HepG2 (cell line): ENCODE data around the gene DDX39B. TPM values are rescaled to one million over a fixed set of nuclear protein-coding genes. Genes with fewer than 3 reads are reported as not detected.
A peak's percentile ranks its signal among the peaks of the same experiment; 100 is the strongest.

Source experiments
- ATAC-seq: fragments of 200-7000 bp; cut with Tn5 transposase; 3 replicates; pipeline ENCODE4 v1.9.1; 2020; ENCODE audit warnings: mild to moderate bottlenecking, moderate library complexity
- BruUV-seq: library from RNA; stranded (reverse); fragments of 400-500 nt; replicated peaks from 2 replicates; lab custom pipeline; 2021; lab: Mats Ljungman, UMichigan
- CTCF ChIA-PET: fragments of 300-600 bp; formaldehyde crosslinking; extraction: SDS; loops from one replicate; lab custom pipeline; 2021; ENCODE audit warnings: low total read pairs, inconsistent platforms, low intra/inter-chr PET ratio; lab: Yijun Ruan, JAX
- POLR2A ChIA-PET: fragments of 350-600 bp; sonication (Branson Sonifier 250); formaldehyde crosslinking; loops from one replicate; lab custom pipeline; 2020; ENCODE audit warnings: antibody characterized with exemption, inconsistent platforms; lab: Yijun Ruan, JAX
- DNase-seq: peaks from one replicate; pipeline ENCODE4 v3.0.0-alpha.2; 2015; ENCODE audit warnings: low spot score
- FAIRE-seq: peaks from 3 replicates; lab custom pipeline; 2011; peaks lifted over from hg19 to GRCh38; lab: Jason Lieb, UNC
- H2AFZ ChIP-seq: one replicate; pipeline ENCODE4 v1.6.1; 2011; ENCODE audit warnings: low read length, inconsistent platforms
- H3K27ac ChIP-seq: fragments of 300-600 bp; 3 replicates; pipeline ENCODE4 v1.8.0; 2011; ENCODE audit warnings: mixed run types, mild to moderate bottlenecking, mixed read lengths, low read length, inconsistent platforms; ENCODE audit not compliant: insufficient read depth; ENCODE audit errors: extremely low read length
- H3K27me3 ChIP-seq, 2 experiments: fragments of 200-600 bp in 1 of 2; 2 replicates in 1 of 2; 3 replicates in 1 of 2; pipeline versions ENCODE4 v1.6.0 to v1.8.0; 2011; ENCODE audit warnings: low read length in 2 of 2, mild to moderate bottlenecking in 2 of 2, moderate library complexity in 2 of 2, inconsistent platforms in 1 of 2; ENCODE audit not compliant: insufficient read depth in 2 of 2, control insufficient read depth in 1 of 2
- H3K36me3 ChIP-seq, 2 experiments: fragments of 200-600 bp in 1 of 2; replicated peaks in 1 of 2; 2 replicates in 1 of 2; 3 replicates in 1 of 2; pipeline versions ENCODE4 v1.5.1 to v1.8.0; 2011; ENCODE audit warnings: low read length in 2 of 2, inconsistent platforms in 1 of 2; ENCODE audit not compliant: insufficient read depth in 2 of 2, control insufficient read depth in 1 of 2
- H3K4me1 ChIP-seq: 2 replicates; pipeline ENCODE4 v1.5.1; 2012; ENCODE audit warnings: low read length, inconsistent platforms; ENCODE audit not compliant: insufficient read depth
- H3K4me2 ChIP-seq: 2 replicates; pipeline ENCODE4 v1.6.0; 2011; ENCODE audit warnings: low read depth, low read length, inconsistent platforms
- H3K4me3 ChIP-seq, 3 experiments: fragments of 200-600 bp in 1 of 3; sonication (generic), shearing (Covaris generic) in 1 of 3; replicated peaks in 1 of 3; 2 replicates each; pipeline ENCODE4 v1.5.1; 2011 to 2016; ENCODE audit warnings: low read length in 3 of 3, inconsistent platforms in 2 of 3, low read depth in 2 of 3, mild to moderate bottlenecking in 2 of 3, control low read depth in 1 of 3, mixed read lengths in 1 of 3; ENCODE audit not compliant: insufficient read depth in 1 of 3
- H3K79me2 ChIP-seq: one replicate; pipeline ENCODE4 v1.6.1; 2011; ENCODE audit warnings: low read length, inconsistent platforms; ENCODE audit not compliant: insufficient read depth
- H3K9ac ChIP-seq: 2 replicates; pipeline ENCODE4 v1.6.0; 2011; ENCODE audit warnings: mild to moderate bottlenecking, low read depth, low read length, inconsistent platforms; ENCODE audit not compliant: insufficient read depth
- H3K9me3 ChIP-seq: 2 replicates; pipeline ENCODE4 v1.5.1; 2012; ENCODE audit warnings: mild to moderate bottlenecking, low read length
- H4K20me1 ChIP-seq: 2 replicates; pipeline ENCODE4 v1.6.0; 2011; ENCODE audit warnings: inconsistent platforms, mild to moderate bottlenecking, low read length, moderate library complexity; ENCODE audit not compliant: insufficient read depth
- AGO2 ChIP-seq: fragments of 200-400 bp; formaldehyde crosslinking; optimal IDR thresholded peaks from 2 replicates; pipeline ENCODE3; 2017; ENCODE audit warnings: mild to moderate bottlenecking, low read depth, low read length, moderate library complexity
- ELF1 ChIP-seq: sonication (generic); formaldehyde crosslinking; IDR thresholded peaks from 2 replicates; pipeline ENCODE4 v1.4.0; 2020; ENCODE audit warnings: missing genetic modification reagents
- FOXC1 ChIP-seq: sonication (generic); formaldehyde crosslinking; IDR thresholded peaks from 2 replicates; pipeline ENCODE4 v1.8.0; 2022; ENCODE audit warnings: mild to moderate bottlenecking, missing genetic modification reagents, borderline replicate concordance
- ISX ChIP-seq: sonication (generic); formaldehyde crosslinking; conservative IDR thresholded peaks from 2 replicates; pipeline ENCODE4 v1.5.0; 2020; ENCODE audit warnings: missing genetic modification reagents
- YEATS2 ChIP-seq: sonication (generic); formaldehyde crosslinking; IDR thresholded peaks from 2 replicates; pipeline ENCODE4 v1.4.0; 2020; ENCODE audit warnings: missing genetic modification reagents, borderline replicate concordance
- ZNF256 ChIP-seq: sonication (generic); formaldehyde crosslinking; conservative IDR thresholded peaks from 2 replicates; pipeline ENCODE4 v1.4.0; 2020; ENCODE audit warnings: missing genetic modification reagents
- ZNF747 ChIP-seq: sonication (generic); formaldehyde crosslinking; IDR thresholded peaks from 2 replicates; pipeline ENCODE4 v1.8.1; 2023; ENCODE audit warnings: missing genetic modification reagents, mild to moderate bottlenecking, borderline replicate concordance
- WGBS: methylation state at CpG from one replicate; pipeline ENCODE4 v1.1.6; 2017; ENCODE audit warnings: low lambda C conversion rate; 5-methylcytosine and 5-hydroxymethylcytosine counted together
- in situ Hi-C: cut with HindIII; loops from 2 replicates; pipeline ENCODE4 v1.10.0; 2017; ENCODE audit warnings: low pct_unique_long_range_greater_than_20kb; ENCODE audit not compliant: extremely low pct_ligation_motif_present
- intact Hi-C: fragments of 100-400 bp; cut with micrococcal nuclease; formaldehyde crosslinking; loops from one replicate; pipeline ENCODE4 v1.10.0; 2022; ENCODE audit not compliant: unreplicated experiment
- polyA plus RNA-seq, 8 experiments: library from polyadenylated mRNA; depleted of rRNA in 3 of 8; stranded (reverse) in 7 of 8; unstranded in 1 of 8; fragments of >200 nt; fragmentation: Illumina TruSeq in 4 of 8; extraction: Trizol in 4 of 8; gene quantifications; 2 replicates each; pipeline versions ENCODE4 v1.2.1 to v1.2.3, GENCODE V29; 2011 to 2016; ENCODE audit warnings: low read depth in 4 of 8, missing spikeins in 1 of 8, mixed read lengths in 1 of 8; ENCODE audit not compliant: insufficient read depth in 1 of 8
- total RNA-seq, 5 experiments: library from RNA; depleted of rRNA; stranded (reverse); fragments of >200 nt; fragmentation: Illumina TruSeq; extraction: Trizol; gene quantifications; 2 replicates each; pipeline ENCODE4 v1.2.3, GENCODE V29; 2016; ENCODE audit warnings: low read depth in 1 of 5
- TF ChIP-seq, protein P1 (sequence below): sonication (generic); formaldehyde crosslinking; IDR thresholded peaks from one replicate; pipeline ENCODE4 v1.5.1; 2020; ENCODE audit warnings: mild to moderate bottlenecking, missing genetic modification reagents; ENCODE audit errors: not compliant biosample characterization
- TF ChIP-seq, protein P2 (sequence below): sonication (generic); formaldehyde crosslinking; IDR thresholded peaks from 2 replicates; pipeline ENCODE4 v1.5.0; 2020; ENCODE audit warnings: mild to moderate bottlenecking, missing genetic modification reagents

Gene DDX39B
- total and polyA plus RNA-seq, 2 of the 13 experiments (the other 11 are each of a cell fraction or from before 2014, with no cell fraction given) = 570 to 678 TPM

DNA sequence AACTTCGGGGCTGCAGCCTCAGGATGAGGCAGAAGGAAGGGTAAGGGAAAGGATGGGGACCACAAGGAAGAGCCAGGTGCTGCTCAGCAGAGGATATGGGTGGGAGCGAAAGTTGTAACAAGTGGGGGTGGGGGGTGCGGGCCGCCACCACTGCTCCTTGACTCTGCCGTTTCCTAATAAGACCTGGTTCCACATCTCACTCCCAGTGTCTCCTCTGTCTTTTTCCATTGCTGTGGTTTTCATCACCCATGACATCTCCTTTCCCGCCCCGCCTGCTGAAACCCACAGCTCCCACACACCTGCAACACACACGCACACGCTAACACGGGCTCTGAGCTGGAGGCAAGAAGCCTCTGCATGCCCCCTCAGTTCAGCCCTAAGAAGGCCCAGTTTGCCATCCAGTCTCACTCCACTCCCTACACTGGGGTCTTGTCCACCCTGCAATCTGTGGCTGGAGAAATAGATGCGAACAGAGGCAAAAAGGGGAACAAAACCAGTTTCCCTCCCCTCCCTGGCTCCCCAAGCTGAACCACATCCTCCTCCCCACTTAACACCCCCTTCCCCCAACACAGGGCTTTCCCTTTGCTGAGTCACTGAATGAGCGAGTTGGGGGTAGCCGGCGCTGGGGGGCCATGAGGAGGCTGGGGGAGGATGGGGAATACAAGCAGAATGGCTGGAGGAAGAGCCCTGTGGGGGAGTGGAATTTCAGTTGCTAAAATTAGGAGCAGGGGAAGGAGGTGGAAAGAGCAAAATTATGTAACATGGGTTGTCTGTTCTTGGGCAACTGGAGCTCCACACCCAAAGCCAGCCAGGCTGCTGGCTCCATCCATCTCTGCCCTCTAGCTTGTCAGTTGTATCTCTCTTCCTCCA is 17.1 kb upstream of the DDX39B start:
- intact Hi-C loops = no loop called here
- BruUV-seq = no TSS peak
- no peak overlapping the region for H3K27ac ChIP-seq
- H3K79me2 ChIP-seq = no peaks in the 10 kb centered on the region
- no peak overlapping the region for H3K4me3 ChIP-seq
- ATAC-seq = no peak
- POLR2A ChIA-PET = no interaction called here
- no peak overlapping the region for H3K9ac ChIP-seq
- H3K9me3 ChIP-seq = no peaks in the 10 kb centered on the region
- WGBS = 96% methylated on average over 14 of the region's 14 CpGs
- TF ChIP-seq ISX (no peak), FOXC1 (no peak), AGO2 (peak; percentile 4), YEATS2 (no peak), ELF1 (CRISPR knock-in tag) (no peak), ZNF747 (CRISPR knock-in tag) (no peak), ZNF256 (no peak)
- TF ChIP-seq, protein P1, sequence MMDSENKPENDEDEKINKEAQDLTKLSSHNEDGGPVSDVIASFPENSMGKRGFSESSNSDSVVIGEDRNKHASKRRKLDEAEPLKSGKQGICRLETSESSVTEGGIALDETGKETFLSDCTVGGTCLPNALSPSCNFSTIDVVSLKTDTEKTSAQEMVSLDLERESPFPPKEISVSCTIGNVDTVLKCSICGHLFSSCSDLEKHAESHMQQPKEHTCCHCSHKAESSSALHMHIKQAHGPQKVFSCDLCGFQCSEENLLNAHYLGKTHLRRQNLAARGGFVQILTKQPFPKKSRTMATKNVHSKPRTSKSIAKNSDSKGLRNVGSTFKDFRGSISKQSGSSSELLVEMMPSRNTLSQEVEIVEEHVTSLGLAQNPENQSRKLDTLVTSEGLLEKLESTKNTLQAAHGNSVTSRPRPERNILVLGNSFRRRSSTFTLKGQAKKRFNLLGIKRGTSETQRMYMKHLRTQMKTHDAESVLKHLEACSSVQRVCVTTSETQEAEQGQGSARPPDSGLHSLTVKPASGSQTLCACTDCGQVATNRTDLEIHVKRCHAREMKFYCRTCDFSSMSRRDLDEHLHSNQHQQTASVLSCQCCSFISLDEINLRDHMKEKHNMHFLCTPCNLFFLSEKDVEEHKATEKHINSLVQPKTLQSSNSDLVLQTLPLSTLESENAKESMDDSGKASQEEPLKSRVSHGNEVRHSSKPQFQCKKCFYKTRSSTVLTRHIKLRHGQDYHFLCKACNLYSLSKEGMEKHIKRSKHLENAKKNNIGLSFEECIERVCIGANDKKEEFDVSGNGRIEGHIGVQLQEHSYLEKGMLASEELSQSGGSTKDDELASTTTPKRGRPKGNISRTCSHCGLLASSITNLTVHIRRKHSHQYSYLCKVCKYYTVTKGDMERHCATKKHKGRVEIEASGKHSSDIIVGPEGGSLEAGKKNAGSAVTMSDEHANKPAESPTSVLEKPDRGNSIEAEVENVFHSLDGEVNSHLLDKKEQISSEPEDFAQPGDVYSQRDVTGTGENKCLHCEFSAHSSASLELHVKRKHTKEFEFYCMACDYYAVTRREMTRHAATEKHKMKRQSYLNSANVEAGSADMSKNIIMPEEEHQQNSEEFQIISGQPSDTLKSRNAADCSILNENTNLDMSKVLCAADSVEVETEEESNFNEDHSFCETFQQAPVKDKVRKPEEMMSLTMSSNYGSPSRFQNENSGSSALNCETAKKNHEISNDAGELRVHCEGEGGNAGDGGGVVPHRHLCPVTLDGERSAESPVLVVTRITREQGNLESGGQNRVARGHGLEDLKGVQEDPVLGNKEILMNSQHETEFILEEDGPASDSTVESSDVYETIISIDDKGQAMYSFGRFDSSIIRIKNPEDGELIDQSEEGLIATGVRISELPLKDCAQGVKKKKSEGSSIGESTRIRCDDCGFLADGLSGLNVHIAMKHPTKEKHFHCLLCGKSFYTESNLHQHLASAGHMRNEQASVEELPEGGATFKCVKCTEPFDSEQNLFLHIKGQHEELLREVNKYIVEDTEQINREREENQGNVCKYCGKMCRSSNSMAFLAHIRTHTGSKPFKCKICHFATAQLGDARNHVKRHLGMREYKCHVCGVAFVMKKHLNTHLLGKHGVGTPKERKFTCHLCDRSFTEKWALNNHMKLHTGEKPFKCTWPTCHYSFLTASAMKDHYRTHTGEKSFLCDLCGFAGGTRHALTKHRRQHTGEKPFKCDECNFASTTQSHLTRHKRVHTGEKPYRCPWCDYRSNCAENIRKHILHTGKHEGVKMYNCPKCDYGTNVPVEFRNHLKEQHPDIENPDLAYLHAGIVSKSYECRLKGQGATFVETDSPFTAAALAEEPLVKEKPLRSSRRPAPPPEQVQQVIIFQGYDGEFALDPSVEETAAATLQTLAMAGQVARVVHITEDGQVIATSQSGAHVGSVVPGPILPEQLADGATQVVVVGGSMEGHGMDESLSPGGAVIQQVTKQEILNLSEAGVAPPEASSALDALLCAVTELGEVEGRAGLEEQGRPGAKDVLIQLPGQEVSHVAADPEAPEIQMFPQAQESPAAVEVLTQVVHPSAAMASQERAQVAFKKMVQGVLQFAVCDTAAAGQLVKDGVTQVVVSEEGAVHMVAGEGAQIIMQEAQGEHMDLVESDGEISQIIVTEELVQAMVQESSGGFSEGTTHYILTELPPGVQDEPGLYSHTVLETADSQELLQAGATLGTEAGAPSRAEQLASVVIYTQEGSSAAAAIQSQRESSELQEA (CRISPR knock-in tag) = no peak
- TF ChIP-seq, protein P2, sequence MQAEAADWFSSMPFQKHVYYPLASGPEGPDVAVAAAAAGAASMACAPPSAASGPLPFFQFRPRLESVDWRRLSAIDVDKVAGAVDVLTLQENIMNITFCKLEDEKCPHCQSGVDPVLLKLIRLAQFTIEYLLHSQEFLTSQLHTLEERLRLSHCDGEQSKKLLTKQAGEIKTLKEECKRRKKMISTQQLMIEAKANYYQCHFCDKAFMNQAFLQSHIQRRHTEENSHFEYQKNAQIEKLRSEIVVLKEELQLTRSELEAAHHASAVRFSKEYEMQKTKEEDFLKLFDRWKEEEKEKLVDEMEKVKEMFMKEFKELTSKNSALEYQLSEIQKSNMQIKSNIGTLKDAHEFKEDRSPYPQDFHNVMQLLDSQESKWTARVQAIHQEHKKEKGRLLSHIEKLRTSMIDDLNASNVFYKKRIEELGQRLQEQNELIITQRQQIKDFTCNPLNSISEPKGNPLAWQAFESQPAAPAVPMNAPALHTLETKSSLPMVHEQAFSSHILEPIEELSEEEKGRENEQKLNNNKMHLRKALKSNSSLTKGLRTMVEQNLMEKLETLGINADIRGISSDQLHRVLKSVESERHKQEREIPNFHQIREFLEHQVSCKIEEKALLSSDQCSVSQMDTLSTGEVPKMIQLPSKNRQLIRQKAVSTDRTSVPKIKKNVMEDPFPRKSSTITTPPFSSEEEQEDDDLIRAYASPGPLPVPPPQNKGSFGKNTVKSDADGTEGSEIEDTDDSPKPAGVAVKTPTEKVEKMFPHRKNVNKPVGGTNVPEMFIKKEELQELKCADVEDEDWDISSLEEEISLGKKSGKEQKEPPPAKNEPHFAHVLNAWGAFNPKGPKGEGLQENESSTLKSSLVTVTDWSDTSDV (CRISPR knock-in tag) = no peak
- TF ChIP-seq, all 625 proteins: peak for 1
- Histone ChIP-seq H3K4me1 (no peaks in the 10 kb centered on the region), H3K27me3 (no peaks in the 10 kb centered on the region), H4K20me1 (no peaks in the 10 kb centered on the region), H2AFZ (no peak overlapping the region), H3K4me2 (no peak overlapping the region), H3K36me3 (peaks cover 21 to 42% of the 10 kb centered on the region in 2 experiments; a peak in 4 of 5 replicates)
- in situ Hi-C loops = no loop called here
- CTCF ChIA-PET = no interaction called here
- DNase-seq = no peak
- FAIRE-seq = no peak
